RCC 7860 (cell line): ENCODE data around the gene GRM4.
"Not testable (repeated sequence)": the region's sequence is repeated elsewhere in the genome, so short reads cannot be mapped to it uniquely, and the experiment has no call there.

Source experiments
- DNase-seq: peaks from one replicate; pipeline ENCODE4 v3.0.0-alpha.2; 2015; ENCODE audit warnings: low spot score
- FAIRE-seq: peaks from 2 replicates; lab custom pipeline; 2012; peaks lifted over from hg19 to GRCh38; lab: Jason Lieb, UNC

Gene GRM4

GRCh38 chr6:34049395-34050342 is 96.2 kb downstream of the GRM4 start:
- DNase-seq (no peak), FAIRE-seq (no peak)

GRCh38 chr6:34047913-34048867 is 97.7 kb downstream of the GRM4 start:
- FAIRE-seq (no peak), DNase-seq (no peak)

- FAIRE-seq: no peak
- no peak for DNase-seq
Observed at GRCh38 chr6:34046617-34047016, 99.3 kb downstream of the GRM4 start.

GRCh38 chr6:34045771-34046170 is 100.1 kb downstream of the GRM4 start:
- DNase-seq (no peak), FAIRE-seq (no peak)

GRCh38 chr6:34044945-34045595 is 100.8 kb downstream of the GRM4 start:
- DNase-seq (no peak), FAIRE-seq (no peak)

GRCh38 chr6:34043359-34043758 is 102.5 kb downstream of the GRM4 start:
- no peak for DNase-seq
- no peak for FAIRE-seq

GRCh38 chr6:34041998-34042397 is 103.9 kb downstream of the GRM4 start:
- not testable (repeated sequence) for FAIRE-seq, DNase-seq

GRCh38 chr6:34041385-34041784 is 104.5 kb downstream of the GRM4 start:
- no peak for DNase-seq
- no peak for FAIRE-seq

GRCh38 chr6:34039943-34040342 is 105.9 kb downstream of the GRM4 start:
- no peak for FAIRE-seq
- DNase-seq: no peak

GRCh38 chr6:34037151-34037550 is 108.7 kb downstream of the GRM4 start:
- DNase-seq (no peak), FAIRE-seq (no peak)

GRCh38 chr6:34036357-34037069 is 109.4 kb downstream of the GRM4 start:
- FAIRE-seq (no peak), DNase-seq (no peak)

GRCh38 chr6:34035704-34036356 is 110.1 kb downstream of the GRM4 start:
- no peak for FAIRE-seq
- no peak for DNase-seq

- DNase-seq: no peak
- no peak for FAIRE-seq
Observed at GRCh38 chr6:34035161-34035560, 110.7 kb downstream of the GRM4 start.

GRCh38 chr6:34032856-34033255 is 113.0 kb downstream of the GRM4 start:
- no peak for FAIRE-seq
- no peak for DNase-seq

- DNase-seq (no peak), FAIRE-seq (no peak)
Observed at GRCh38 chr6:34031625-34032383, 114.1 kb downstream of the GRM4 start.

GRCh38 chr6:34030831-34031624 is 114.9 kb downstream of the GRM4 start:
- DNase-seq: no peak
- FAIRE-seq: no peak

- no peak for DNase-seq
- FAIRE-seq: no peak
Observed at GRCh38 chr6:34029489-34030280, 116.2 kb downstream of the GRM4 start.
